SIG-M5 treated with dmso at 0.1 percent for 504 hours (cell line): Measurements from ENCODE around the gene TMEM132C.

Source experiments
- DNase-seq: peaks from one replicate; lab custom pipeline; 2025; ENCODE audit not compliant: unreplicated experiment; lab: John Stamatoyannopoulos, UW

TMEM132C gene

GRCh38 chr12:128337431-128338170 lies 70.6 kb downstream of the TMEM132C start:
- DNase-seq: no peak

- DNase-seq: no peak
These were observed 71.6 kb downstream of the TMEM132C start for GRCh38 chr12:128338386-128339125.

GRCh38 chr12:128339126-128339520 lies 72.2 kb downstream of the TMEM132C start:
- DNase-seq: no peak

- no peak for DNase-seq
These were observed 72.7 kb downstream of the TMEM132C start for GRCh38 chr12:128339631-128340030.

GRCh38 chr12:128353301-128353700 lies 86.3 kb downstream of the TMEM132C start:
- DNase-seq: no peak

GRCh38 chr12:128356547-128356946 lies 89.6 kb downstream of the TMEM132C start:
- no peak for DNase-seq

- no peak for DNase-seq
These were observed 94.5 kb downstream of the TMEM132C start for GRCh38 chr12:128361400-128361995.

GRCh38 chr12:128365032-128365431 lies 98.1 kb downstream of the TMEM132C start:
- no peak for DNase-seq

GRCh38 chr12:128365651-128366231 lies 98.8 kb downstream of the TMEM132C start:
- no peak for DNase-seq

GRCh38 chr12:128367961-128368360 lies 101.0 kb downstream of the TMEM132C start:
- DNase-seq: no peak

GRCh38 chr12:128381541-128381940 lies 114.6 kb downstream of the TMEM132C start:
- no peak for DNase-seq

- DNase-seq: no peak
These were observed 115.0 kb downstream of the TMEM132C start for GRCh38 chr12:128381946-128382345.

GRCh38 chr12:128382946-128383345 lies 116.0 kb downstream of the TMEM132C start:
- DNase-seq: no peak

GRCh38 chr12:128383357-128383937 lies 116.5 kb downstream of the TMEM132C start:
- DNase-seq: no peak

- no peak for DNase-seq
These were observed 118.8 kb downstream of the TMEM132C start for GRCh38 chr12:128385736-128386135.

GRCh38 chr12:128387811-128388422 lies 120.9 kb downstream of the TMEM132C start:
- DNase-seq: peak; percentile 17

- no peak for DNase-seq
These were observed 121.6 kb downstream of the TMEM132C start for GRCh38 chr12:128388461-128389000.

GRCh38 chr12:128393346-128393745 lies 126.4 kb downstream of the TMEM132C start:
- DNase-seq: no peak

GRCh38 chr12:128394137-128394536 lies 127.2 kb downstream of the TMEM132C start:
- DNase-seq: no peak

GRCh38 chr12:128399253-128399652 lies 132.3 kb downstream of the TMEM132C start:
- DNase-seq: no peak
